ENCODE data around the gene CD151. TPM values are rescaled to one million over a fixed set of nuclear protein-coding genes. Genes with fewer than 3 reads are reported as not detected.

CD151 gene
- polyA plus RNA-seq, 1 of the 3 experiments (the other 2 are of a cell fraction): 922 TPM

- TF ChIP-seq IRF3 (IDR thresholded peaks at IDR 0.05; ENCODE audit: low read depth, low read length): no peak
Measured at GRCh38 chr11:811446-812245, 21.1 kb upstream of the CD151 start (continued).

- peaks cover 37% of the 10 kb centered on the region for H3F3A ChIP-seq (replicated peaks; ENCODE audit: insufficient read depth)
- H3K9me3 ChIP-seq: no peaks in the 10 kb centered on the region
- H3K79me2 ChIP-seq (ENCODE audit: insufficient read depth): peaks cover 51% of the 10 kb centered on the region
- peaks cover 30% of the 10 kb centered on the region for H4K20me1 ChIP-seq (ENCODE audit: insufficient read depth)
- H3K4me1 ChIP-seq (ENCODE audit: control insufficient read depth in 1 of 2, insufficient read depth in 2 of 2, low read depth in 1 of 2, low read length in 1 of 2): peaks cover 8 to 19% of the 10 kb centered on the region in 2 experiments; a peak in 2 of 4 replicates
- TF ChIP-seq IRF3 (IDR thresholded peaks at IDR 0.05; ENCODE audit: low read depth, low read length): no peak
- TF ChIP-seq USF2 (IDR thresholded peaks at IDR 0.05; ENCODE audit: borderline replicate concordance, low read depth, low read length): no peak
- TF ChIP-seq PBX3 (IDR thresholded peaks at IDR 0.05): no peak
- no peak for TF ChIP-seq EP300 (IDR thresholded peaks at IDR 0.05; ENCODE audit: borderline replicate concordance in 1 of 2, low read depth in 1 of 2, low read length in 1 of 2)
- no peak for TF ChIP-seq NRF1 (IDR thresholded peaks at IDR 0.05; ENCODE audit: low read depth, low read length)
- no peak for TF ChIP-seq MAX (IDR thresholded peaks at IDR 0.05; ENCODE audit: low read depth)
- TF ChIP-seq ELF1 (IDR thresholded peaks at IDR 0.05): no peak
- no peak for TF ChIP-seq CTCF (IDR thresholded peaks at IDR 0.05)
- no peak for TF ChIP-seq YY1 (IDR thresholded peaks at IDR 0.05; ENCODE audit: low read depth)
- no peak for TF ChIP-seq EZH2phosphoT487 (IDR thresholded peaks at IDR 0.05; ENCODE audit: borderline replicate concordance, low read depth)
- TF ChIP-seq SMC3 (IDR thresholded peaks at IDR 0.05; ENCODE audit: low read depth, low read length): no peak
- no peak overlapping the region for H3K9ac ChIP-seq
- H2AFZ ChIP-seq (ENCODE audit: low read depth): no peak overlapping the region
- H3K4me3 ChIP-seq (ENCODE audit: low read depth in 2 of 2, low read length in 1 of 2): no peak overlapping the region
- no peaks in the 10 kb centered on the region for H3K9me2 ChIP-seq
- DNase-seq: no peak
- no peak overlapping the region for H3K27ac ChIP-seq (ENCODE audit: low read depth in 2 of 2, low read length in 1 of 2)
- ChIA-PET POLR2A (no interaction called here), CTCF (interaction anchor here (1.0 to 1.3 kb wide), 4 partner anchors 15 to 86 kb away, joined by 3 to 4 read pairs (median 3); partner anchors contain the start of genes POLR2L, SLC25A22 and TSPAN4)
- H3K36me3 ChIP-seq (replicated peaks in 1 of 2; ENCODE audit: control insufficient read depth in 1 of 2, insufficient read depth in 2 of 2, low read length in 1 of 2): peaks cover 27 to 28% of the 10 kb centered on the region in 2 experiments
- WGBS (ENCODE audit: low lambda C conversion rate): 100% methylated on average over 2 of the region's 3 CpGs
- H3K4me2 ChIP-seq: no peak overlapping the region
- no peaks in the 10 kb centered on the region for H3K27me3 ChIP-seq (ENCODE audit: insufficient read depth)
Measured at GRCh38 chr11:812390-812789, 20.4 kb upstream of the CD151 start.

Data from SK-N-SH (cell line).